GM13976 (cell line): Measurements from ENCODE around the gene CHRNB1.
"Not testable (repeated sequence)": the region's sequence is repeated elsewhere in the genome, so short reads cannot be mapped to it uniquely, and the experiment has no call there.

ENCODE experiments used
- DNase-seq: peaks from one replicate; pipeline ENCODE4 v3.0.0; 2012; ENCODE audit warnings: low spot score
- CTCF ChIP-seq: IDR thresholded peaks from 2 replicates; pipeline ENCODE4 v1.5.1; 2012; ENCODE audit warnings: borderline replicate concordance, mild to moderate bottlenecking; ENCODE audit not compliant: insufficient read depth; ENCODE audit errors: extremely low read depth, missing control alignments, control extremely low read depth
- in situ Hi-C: fragments of 300-500 bp; cut with MboI; formaldehyde crosslinking; loops from one replicate; pipeline ENCODE4 v1.12.0; 2022; ENCODE audit warnings: low sequenced_read_pairs, mixed read lengths, inconsistent platforms; ENCODE audit not compliant: unreplicated experiment

The CHRNB1 gene

GRCh38 chr17:7468804-7469389 is 24.0 kb downstream of the CHRNB1 start:
- no peak for DNase-seq
- TF ChIP-seq CTCF, result no peak
- in situ Hi-C loops, result no loop called here

- DNase-seq, in situ Hi-C loops: not testable (repeated sequence)
Measured at GRCh38 chr17:7469843-7470242, 25.0 kb downstream of the CHRNB1 start.

- in situ Hi-C loops, DNase-seq: not testable (repeated sequence)
Measured at GRCh38 chr17:7470457-7470973, 25.7 kb downstream of the CHRNB1 start.

GRCh38 chr17:7471729-7472128 is 26.9 kb downstream of the CHRNB1 start:
- in situ Hi-C loops, result no loop called here
- no peak for TF ChIP-seq CTCF
- no peak for DNase-seq

GRCh38 chr17:7474767-7475166 is 29.9 kb downstream of the CHRNB1 start:
- in situ Hi-C loops, result not testable (repeated sequence)

GRCh38 chr17:7475764-7476422 is 31.0 kb downstream of the CHRNB1 start:
- DNase-seq, result no peak
- in situ Hi-C loops, result no loop called here
- TF ChIP-seq CTCF, result no peak

More at GRCh38 chr17:7474767-7475166, 29.9 kb downstream of the CHRNB1 start:
- DNase-seq, result not testable (repeated sequence)

- in situ Hi-C loops, result no loop called here
- TF ChIP-seq CTCF, result no peak
- no peak for DNase-seq
Measured at GRCh38 chr17:7476494-7476893, 31.6 kb downstream of the CHRNB1 start.

- in situ Hi-C loops, result no loop called here
- no peak for DNase-seq
- no peak for TF ChIP-seq CTCF
Measured at GRCh38 chr17:7476951-7477350, 32.1 kb downstream of the CHRNB1 start.
